GM12878 (cell line): ENCODE measurements around the gene THOC6.

Experiments used
- ATF3 ChIP-seq: IDR thresholded peaks from 2 replicates; pipeline ENCODE4 v1.6.1; 2011; ENCODE audit warnings: low read depth, mild to moderate bottlenecking, low read length, moderate library complexity, borderline replicate concordance; ENCODE audit errors: extremely low read depth
- BRCA1 ChIP-seq: IDR thresholded peaks from 2 replicates; pipeline ENCODE4 v1.6.1; 2011; ENCODE audit warnings: low read depth, low read length, improper control_type of control experiment
- CEBPZ ChIP-seq: fragments of 150-350 bp; IDR thresholded peaks from 2 replicates; pipeline ENCODE4 v1.6.1; 2016; ENCODE audit warnings: low read depth, low read length
- EP300 ChIP-seq, 2 experiments: fragments of 150-350 bp in 1 of 2; IDR thresholded peaks; 2 replicates each; pipeline ENCODE4 v1.6.1; 2011 to 2012; ENCODE audit warnings: low read depth in 2 of 2, low read length in 2 of 2, borderline replicate concordance in 1 of 2, improper control_type of control experiment in 1 of 2, inconsistent platforms in 1 of 2; ENCODE audit not compliant: control insufficient read depth in 1 of 2
- IRF4 ChIP-seq: IDR thresholded peaks from 2 replicates; pipeline ENCODE4 v1.6.1; 2011; ENCODE audit warnings: low read depth, low read length
- MTA2 ChIP-seq: fragments of 450-650 bp; IDR thresholded peaks from 2 replicates; pipeline ENCODE4 v1.6.1; 2016; ENCODE audit warnings: low read depth, mild to moderate bottlenecking, moderate library complexity
- POLR2A ChIP-seq: IDR thresholded peaks from 2 replicates; pipeline ENCODE4 v1.6.1; 2011; ENCODE audit warnings: low read depth, mild to moderate bottlenecking, low read length
- POLR2AphosphoS5 ChIP-seq: IDR thresholded peaks from 2 replicates; pipeline ENCODE4 v1.6.1; 2011; ENCODE audit warnings: mild to moderate bottlenecking, low read length, inconsistent platforms
- SP1 ChIP-seq: IDR thresholded peaks from one replicate; pipeline ENCODE4 v1.6.1; 2011; ENCODE audit warnings: low read depth, low read length
- TARDBP ChIP-seq: IDR thresholded peaks from 2 replicates; pipeline ENCODE4 v1.6.1; 2016; ENCODE audit warnings: borderline replicate concordance
- TBL1XR1 ChIP-seq: IDR thresholded peaks from 2 replicates; pipeline ENCODE4 v1.6.1; 2012; ENCODE audit warnings: low read depth, low read length, improper control_type of control experiment
- TF ChIP-seq, protein P1 (sequence below): IDR thresholded peaks from 2 replicates; pipeline ENCODE4 v1.6.1; 2012; ENCODE audit warnings: mild to moderate bottlenecking, low read depth, low read length
- TF ChIP-seq, protein P2 (sequence below), 3 experiments: IDR thresholded peaks in 2 of 3; conservative IDR thresholded peaks in 1 of 3; 2 replicates each; pipeline ENCODE4 v1.5.1; 2011; ENCODE audit warnings: low read depth in 3 of 3, low read length in 3 of 3, mild to moderate bottlenecking in 3 of 3, control low read depth in 2 of 3, moderate library complexity in 2 of 3, inconsistent platforms in 1 of 3, mixed read lengths in 1 of 3; ENCODE audit not compliant: control insufficient read depth in 2 of 3, insufficient read depth in 1 of 3; ENCODE audit errors: extremely low read depth in 1 of 3

- no peak for TF ChIP-seq CEBPZ
- TF ChIP-seq POLR2A = no peak
- TF ChIP-seq, protein P1, sequence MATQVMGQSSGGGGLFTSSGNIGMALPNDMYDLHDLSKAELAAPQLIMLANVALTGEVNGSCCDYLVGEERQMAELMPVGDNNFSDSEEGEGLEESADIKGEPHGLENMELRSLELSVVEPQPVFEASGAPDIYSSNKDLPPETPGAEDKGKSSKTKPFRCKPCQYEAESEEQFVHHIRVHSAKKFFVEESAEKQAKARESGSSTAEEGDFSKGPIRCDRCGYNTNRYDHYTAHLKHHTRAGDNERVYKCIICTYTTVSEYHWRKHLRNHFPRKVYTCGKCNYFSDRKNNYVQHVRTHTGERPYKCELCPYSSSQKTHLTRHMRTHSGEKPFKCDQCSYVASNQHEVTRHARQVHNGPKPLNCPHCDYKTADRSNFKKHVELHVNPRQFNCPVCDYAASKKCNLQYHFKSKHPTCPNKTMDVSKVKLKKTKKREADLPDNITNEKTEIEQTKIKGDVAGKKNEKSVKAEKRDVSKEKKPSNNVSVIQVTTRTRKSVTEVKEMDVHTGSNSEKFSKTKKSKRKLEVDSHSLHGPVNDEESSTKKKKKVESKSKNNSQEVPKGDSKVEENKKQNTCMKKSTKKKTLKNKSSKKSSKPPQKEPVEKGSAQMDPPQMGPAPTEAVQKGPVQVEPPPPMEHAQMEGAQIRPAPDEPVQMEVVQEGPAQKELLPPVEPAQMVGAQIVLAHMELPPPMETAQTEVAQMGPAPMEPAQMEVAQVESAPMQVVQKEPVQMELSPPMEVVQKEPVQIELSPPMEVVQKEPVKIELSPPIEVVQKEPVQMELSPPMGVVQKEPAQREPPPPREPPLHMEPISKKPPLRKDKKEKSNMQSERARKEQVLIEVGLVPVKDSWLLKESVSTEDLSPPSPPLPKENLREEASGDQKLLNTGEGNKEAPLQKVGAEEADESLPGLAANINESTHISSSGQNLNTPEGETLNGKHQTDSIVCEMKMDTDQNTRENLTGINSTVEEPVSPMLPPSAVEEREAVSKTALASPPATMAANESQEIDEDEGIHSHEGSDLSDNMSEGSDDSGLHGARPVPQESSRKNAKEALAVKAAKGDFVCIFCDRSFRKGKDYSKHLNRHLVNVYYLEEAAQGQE = no peak
- no peak for TF ChIP-seq ATF3
- no peak for TF ChIP-seq IRF4
- TF ChIP-seq, protein P2, sequence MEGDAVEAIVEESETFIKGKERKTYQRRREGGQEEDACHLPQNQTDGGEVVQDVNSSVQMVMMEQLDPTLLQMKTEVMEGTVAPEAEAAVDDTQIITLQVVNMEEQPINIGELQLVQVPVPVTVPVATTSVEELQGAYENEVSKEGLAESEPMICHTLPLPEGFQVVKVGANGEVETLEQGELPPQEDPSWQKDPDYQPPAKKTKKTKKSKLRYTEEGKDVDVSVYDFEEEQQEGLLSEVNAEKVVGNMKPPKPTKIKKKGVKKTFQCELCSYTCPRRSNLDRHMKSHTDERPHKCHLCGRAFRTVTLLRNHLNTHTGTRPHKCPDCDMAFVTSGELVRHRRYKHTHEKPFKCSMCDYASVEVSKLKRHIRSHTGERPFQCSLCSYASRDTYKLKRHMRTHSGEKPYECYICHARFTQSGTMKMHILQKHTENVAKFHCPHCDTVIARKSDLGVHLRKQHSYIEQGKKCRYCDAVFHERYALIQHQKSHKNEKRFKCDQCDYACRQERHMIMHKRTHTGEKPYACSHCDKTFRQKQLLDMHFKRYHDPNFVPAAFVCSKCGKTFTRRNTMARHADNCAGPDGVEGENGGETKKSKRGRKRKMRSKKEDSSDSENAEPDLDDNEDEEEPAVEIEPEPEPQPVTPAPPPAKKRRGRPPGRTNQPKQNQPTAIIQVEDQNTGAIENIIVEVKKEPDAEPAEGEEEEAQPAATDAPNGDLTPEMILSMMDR (IDR thresholded peaks at IDR 0.05 in 2 of 3, conservative IDR thresholded peaks at IDR 0.05 in 1 of 3; ENCODE audit: control insufficient read depth in 2 of 3, extremely low read depth in 1 of 3, insufficient read depth in 1 of 3, low read depth in 3 of 3, low read length in 3 of 3) = no peak
- TF ChIP-seq POLR2AphosphoS5 = no peak
- no peak for TF ChIP-seq EP300 (IDR thresholded peaks at IDR 0.05; ENCODE audit: borderline replicate concordance in 1 of 2, control insufficient read depth in 1 of 2, low read depth in 2 of 2, low read length in 2 of 2)
- no peak for TF ChIP-seq MTA2
- TF ChIP-seq TBL1XR1 = no peak
- no peak for TF ChIP-seq SP1
- no peak for TF ChIP-seq BRCA1
- no peak for TF ChIP-seq TARDBP
Observed at GRCh38 chr16:2987286-2987685, 36.5 kb upstream of the THOC6 start.
